ENCODE measurements around the gene PRR22.
A peak's percentile ranks its signal among the peaks of the same experiment; 100 is the strongest.

PRR22 gene

DNA sequence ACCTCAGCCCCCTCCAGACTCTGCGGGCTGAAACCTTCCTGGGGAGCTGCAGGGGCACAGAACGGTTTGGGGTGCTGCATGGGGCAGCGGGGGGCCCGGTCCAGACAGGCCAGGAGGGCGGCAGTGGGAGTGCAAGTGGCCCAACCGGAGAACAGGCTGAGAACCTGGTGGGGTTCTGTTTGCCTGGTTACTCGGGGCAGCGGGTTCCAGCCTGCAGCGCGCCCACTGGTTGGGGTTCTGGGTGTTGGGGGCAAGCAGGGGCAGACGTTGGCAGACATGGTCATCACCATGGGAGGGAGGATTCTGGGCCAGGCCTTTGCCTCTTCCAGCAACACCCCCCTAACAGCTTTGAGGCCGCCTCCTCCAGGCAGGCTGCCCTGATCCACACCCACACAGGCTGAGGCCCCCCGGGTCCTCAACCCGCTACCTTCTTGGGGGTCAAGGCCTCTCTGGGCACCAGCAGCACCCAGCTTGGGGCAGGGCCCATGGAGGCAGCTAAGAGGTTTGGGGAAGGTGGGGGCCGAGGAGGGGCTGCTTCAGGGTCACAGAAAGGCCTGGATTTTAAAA is at the start of gene PRR22:
Gene PRR22 (minus strand): TSS at position 166 of the 567 bp plus-strand sequence. CDS start 86 bp downstream, at position 80.
- FAIRE-seq, result no peak

DNA sequence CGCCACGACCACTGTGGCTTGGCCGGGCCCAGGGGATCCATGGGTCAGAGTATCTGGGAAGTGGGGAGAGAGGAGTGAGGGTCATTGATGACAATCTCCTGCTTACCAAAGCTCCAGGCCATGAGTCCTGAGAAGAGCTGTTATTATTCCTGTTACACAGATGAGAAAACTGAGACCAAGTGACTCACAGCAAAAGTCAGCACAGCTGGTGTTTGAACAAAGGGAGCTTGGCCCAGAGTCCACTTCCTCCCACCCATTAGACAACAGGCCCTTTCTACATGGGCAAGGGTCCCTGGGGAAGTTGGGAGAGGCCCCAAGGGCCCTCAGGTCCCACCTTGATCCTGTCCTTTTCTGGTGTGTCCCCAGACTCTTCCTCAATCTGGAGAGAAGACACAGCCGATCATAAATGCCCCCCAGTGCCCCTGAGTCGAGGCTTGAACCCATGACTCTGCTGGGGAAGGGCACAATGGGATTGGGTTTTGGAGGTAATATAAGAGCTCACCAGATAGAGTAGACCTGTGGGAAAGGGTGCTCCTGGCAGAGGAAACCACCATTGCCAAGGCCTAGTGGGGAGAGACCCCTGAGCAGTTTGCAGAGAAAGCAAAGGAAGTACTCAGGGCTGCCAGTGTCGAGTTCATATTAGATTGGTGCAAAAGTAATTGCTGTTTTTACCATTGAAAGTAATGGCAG is 48.1 kb upstream of the PRR22 start:
- no peak for FAIRE-seq

GRCh38 chr19:5832061-5832460 is 47.5 kb upstream of the PRR22 start:
- no peak for FAIRE-seq

- no peak for FAIRE-seq
Observed at GRCh38 chr19:5831159-5831558, 46.6 kb upstream of the PRR22 start.

- no peak for FAIRE-seq
Observed at GRCh38 chr19:5829567-5830310, 45.2 kb upstream of the PRR22 start.

- no peak for FAIRE-seq
Observed at GRCh38 chr19:5828661-5829566, 44.4 kb upstream of the PRR22 start.

DNA sequence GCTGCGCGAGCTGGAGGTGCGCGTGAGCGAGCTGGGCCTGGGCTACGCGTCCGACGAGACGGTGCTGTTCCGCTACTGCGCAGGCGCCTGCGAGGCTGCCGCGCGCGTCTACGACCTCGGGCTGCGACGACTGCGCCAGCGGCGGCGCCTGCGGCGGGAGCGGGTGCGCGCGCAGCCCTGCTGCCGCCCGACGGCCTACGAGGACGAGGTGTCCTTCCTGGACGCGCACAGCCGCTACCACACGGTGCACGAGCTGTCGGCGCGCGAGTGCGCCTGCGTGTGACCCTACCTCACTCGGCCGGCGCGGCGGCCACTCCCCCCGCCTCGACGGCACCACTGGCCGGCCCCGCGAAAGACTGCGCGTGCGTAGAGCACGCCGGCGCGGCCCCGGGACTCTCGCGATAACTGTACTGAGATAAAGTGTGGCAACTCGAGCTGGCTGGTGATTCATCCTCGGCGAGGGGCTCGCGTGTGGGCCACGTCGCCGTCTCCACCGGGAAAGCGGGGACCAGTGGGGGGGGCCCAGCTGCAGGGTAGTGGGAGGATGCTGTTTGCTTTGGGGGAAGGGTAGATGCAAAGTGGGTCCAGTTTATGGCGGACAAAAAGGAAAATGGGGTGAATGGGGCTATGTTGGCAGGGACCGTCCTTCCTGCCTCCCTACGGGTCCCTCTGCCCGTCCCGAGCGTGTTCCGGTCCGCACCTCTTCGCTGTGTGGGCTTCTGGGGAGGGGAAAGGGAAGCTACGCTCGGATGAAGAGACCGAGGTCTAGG is 43.5 kb upstream of the PRR22 start:
- peak; percentile 23 for FAIRE-seq

- FAIRE-seq, result no peak
Observed at GRCh38 chr19:5827342-5827890, 42.9 kb upstream of the PRR22 start.

- FAIRE-seq, result no peak
Observed at GRCh38 chr19:5826531-5827341, 42.2 kb upstream of the PRR22 start.

GRCh38 chr19:5825178-5825577 is 40.6 kb upstream of the PRR22 start:
- no peak for FAIRE-seq

GRCh38 chr19:5824751-5825150 is 40.2 kb upstream of the PRR22 start:
- FAIRE-seq, result no peak

- FAIRE-seq, result no peak
Observed at GRCh38 chr19:5823579-5824281, 39.2 kb upstream of the PRR22 start.

DNA sequence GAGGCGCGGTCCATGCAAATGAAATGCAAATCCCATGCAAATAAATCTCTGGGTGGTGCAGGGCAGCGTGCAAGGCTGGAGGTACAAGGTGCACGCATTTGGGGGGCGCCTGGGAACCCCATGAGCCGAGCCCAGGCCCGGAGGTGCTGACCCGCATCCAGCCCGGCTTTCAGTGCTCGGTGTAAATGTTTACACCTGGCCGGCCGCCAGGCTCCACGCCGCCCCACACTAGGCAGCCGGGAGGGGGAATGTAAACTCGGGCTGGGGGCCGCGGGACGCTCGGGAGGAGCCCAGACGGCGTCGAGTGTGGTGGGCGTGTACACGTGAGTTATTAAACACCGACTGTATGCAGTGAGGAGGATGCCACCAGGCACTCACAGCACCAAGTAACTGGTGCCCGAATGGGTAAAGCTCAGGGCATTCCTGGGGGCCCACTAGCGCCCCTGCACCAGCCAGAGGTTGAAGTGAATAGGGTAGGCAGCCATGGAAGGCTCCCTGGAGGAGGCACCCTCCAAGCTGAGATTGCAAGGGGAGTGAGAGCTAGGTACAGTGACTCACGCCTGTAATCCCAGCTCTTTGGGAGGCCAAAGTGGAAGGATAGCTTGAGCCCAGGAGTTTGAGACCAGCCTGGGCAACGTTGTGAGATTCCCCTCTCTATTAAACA is 37.8 kb upstream of the PRR22 start:
- FAIRE-seq, result no peak

DNA sequence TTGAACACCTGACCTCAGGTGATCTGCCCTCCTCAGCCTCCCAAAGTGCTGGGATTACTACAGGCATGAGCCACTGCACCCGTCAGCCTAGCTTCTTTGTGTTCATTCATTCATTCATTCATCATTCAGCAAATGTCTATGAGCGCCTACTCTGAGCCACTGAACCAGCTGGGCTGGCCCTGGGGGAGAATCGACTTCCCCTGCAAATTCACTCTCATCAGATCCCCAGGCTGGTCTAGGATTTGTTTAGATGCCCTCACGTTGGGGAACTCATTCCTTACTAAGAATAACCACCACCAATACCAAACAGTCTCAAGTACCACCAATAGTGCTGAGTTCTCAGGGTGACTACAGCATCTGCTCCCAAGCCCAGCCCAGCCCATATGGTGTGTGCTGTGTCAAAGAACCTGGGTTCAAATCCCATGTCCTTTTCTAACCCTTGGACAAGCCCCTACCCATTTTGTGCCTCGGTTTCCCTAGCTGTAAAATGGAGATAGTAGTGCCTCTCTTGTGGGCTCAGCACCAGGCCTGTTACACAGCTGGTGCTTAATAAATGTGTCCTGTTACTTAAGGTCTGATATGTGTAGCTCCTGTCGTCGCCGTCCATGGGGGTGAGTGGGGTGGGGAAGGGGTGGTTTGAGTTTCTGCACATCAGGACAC is 37.1 kb upstream of the PRR22 start:
- FAIRE-seq, result no peak

DNA sequence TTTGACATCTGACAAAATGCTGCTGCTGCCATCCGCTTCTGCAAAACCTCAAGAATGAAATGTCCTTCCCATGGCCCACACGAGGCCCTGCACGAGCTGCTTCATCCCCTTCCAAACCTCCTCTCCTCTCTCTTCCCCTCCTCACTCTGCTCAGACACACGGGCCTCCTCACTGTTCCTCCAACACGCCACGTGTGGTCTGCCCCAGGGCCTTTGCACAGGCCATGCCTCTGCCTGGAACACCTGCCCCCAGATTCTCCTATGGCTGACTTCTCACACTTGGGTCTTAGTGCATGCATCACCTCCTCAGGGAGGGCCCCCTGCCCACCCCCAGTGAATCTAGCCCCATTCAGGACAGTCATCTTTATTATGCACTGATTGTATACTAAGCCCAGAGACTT is 36.2 kb upstream of the PRR22 start:
- FAIRE-seq, result no peak

DNA sequence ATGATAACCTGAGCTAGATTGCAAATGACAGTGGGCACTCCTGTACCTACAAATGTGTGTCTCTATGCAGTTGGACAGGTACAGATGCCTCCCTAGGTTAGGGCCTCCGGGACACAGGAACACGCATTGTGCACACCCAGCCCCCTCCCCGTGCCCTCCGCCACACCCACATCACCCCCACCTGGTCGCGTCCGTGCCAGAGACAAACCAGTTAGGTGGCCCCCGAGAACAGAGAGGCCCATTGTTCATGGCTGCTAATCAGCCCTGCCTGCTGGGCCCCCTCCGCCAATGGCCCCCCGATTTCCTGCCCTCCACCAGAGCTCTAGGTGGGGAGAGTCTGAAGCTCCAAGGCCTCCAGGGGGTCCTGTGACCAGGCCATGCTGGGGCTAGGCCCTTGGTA is 34.0 kb upstream of the PRR22 start:
- no peak for FAIRE-seq

DNA sequence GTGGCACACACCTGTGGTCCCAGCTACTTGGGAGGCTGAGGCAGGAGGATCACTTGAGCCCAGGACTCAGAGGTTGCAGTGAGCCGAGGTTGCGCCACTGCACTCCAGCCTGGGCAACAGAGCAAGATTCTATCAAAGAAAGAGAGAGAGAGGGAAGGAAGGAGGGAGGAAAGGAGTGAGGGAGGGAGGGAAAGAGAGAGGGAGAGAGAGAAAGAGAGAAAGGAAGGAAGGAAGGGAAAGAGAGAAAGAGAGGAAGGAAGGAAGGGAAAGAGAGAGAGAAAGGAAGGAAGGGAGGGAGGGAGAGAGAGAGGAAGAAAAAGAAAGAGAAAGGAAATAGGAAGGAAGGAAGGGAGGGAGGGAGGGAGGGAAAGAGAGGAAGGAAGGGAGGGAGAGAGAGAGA is 32.7 kb upstream of the PRR22 start:
- no peak for FAIRE-seq

- no peak for FAIRE-seq
Observed at GRCh38 chr19:5814852-5815246, 30.3 kb upstream of the PRR22 start.

GRCh38 chr19:5814123-5814851 is 29.7 kb upstream of the PRR22 start:
- FAIRE-seq, result no peak

Measured in G401.6 (cell line).